GM19397 (cell line): ENCODE results near the gene PDGFC.

Experiments
- ATAC-seq: cut with Tn5 transposase; IDR thresholded peaks from one replicate; pipeline ENCODE4 v1.9.1; 2021; ENCODE audit warnings: mild to moderate bottlenecking, moderate library complexity; ENCODE audit not compliant: unreplicated experiment

The PDGFC gene

GRCh38 chr4:156756118-156756517, 215.5 kb downstream of the PDGFC start:
- no peak for ATAC-seq

GRCh38 chr4:156754832-156755570, 216.6 kb downstream of the PDGFC start:
- no peak for ATAC-seq

GRCh38 chr4:156751486-156751885, 220.1 kb downstream of the PDGFC start:
- no peak for ATAC-seq

GRCh38 chr4:156749426-156750403, 221.9 kb downstream of the PDGFC start:
- no peak for ATAC-seq

- ATAC-seq = no peak
Measured at GRCh38 chr4:156746111-156746510, 225.5 kb downstream of the PDGFC start.

- no peak for ATAC-seq
Measured at GRCh38 chr4:156738766-156739165, 232.8 kb downstream of the PDGFC start.

GRCh38 chr4:156734965-156735895, 236.4 kb downstream of the PDGFC start:
- ATAC-seq = no peak

GRCh38 chr4:156733582-156733981, 238.0 kb downstream of the PDGFC start:
- ATAC-seq = no peak

- ATAC-seq = no peak
Measured at GRCh38 chr4:156732634-156733033, 239.0 kb downstream of the PDGFC start.

GRCh38 chr4:156729416-156729815, 242.2 kb downstream of the PDGFC start:
- ATAC-seq = no peak

- no peak for ATAC-seq
Measured at GRCh38 chr4:156725257-156725656, 246.3 kb downstream of the PDGFC start.

- no peak for ATAC-seq
Measured at GRCh38 chr4:156723951-156724668, 247.5 kb downstream of the PDGFC start.

- ATAC-seq = no peak
Measured at GRCh38 chr4:156718226-156718625, 253.4 kb downstream of the PDGFC start.

GRCh38 chr4:156711193-156711590, 260.4 kb downstream of the PDGFC start:
- ATAC-seq = no peak
